GM18517 (cell line): ENCODE measurements around the gene FAM168A.
"Not testable (repeated sequence)": the region's sequence is repeated elsewhere in the genome, so short reads cannot be mapped to it uniquely, and the experiment has no call there.

Source experiments
- ATAC-seq: cut with Tn5 transposase; IDR thresholded peaks from one replicate; pipeline ENCODE4 v1.9.1; 2021; ENCODE audit warnings: mild to moderate bottlenecking, moderate library complexity; ENCODE audit not compliant: unreplicated experiment

FAM168A gene

GRCh38 chr11:73475549-73476095, 122.3 kb downstream of the FAM168A start:
- no peak for ATAC-seq

DNA sequence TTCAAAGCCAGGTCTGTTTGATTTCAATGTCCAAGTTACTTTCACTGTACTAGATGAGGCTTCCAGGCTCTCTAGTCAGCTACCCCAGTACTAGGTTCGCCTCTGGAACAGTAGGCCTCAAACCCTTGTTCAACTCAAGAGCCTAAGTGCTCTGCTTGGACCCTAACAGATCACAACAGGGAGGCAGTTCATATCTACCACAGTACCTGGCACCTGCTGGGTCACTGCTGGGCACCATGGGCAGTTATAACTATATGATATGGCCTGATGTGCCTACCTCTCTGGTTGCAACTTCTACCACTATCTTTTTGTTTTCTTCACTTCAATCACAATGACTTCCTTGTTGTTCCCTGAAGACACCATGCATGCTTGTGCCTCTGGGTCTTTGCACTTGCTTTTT, 124.7 kb downstream of the FAM168A start:
- no peak for ATAC-seq

- not testable (repeated sequence) for ATAC-seq
Measured at GRCh38 chr11:73470036-73470612, 127.8 kb downstream of the FAM168A start.

- no peak for ATAC-seq
Measured at GRCh38 chr11:73469401-73469800, 128.5 kb downstream of the FAM168A start.

DNA sequence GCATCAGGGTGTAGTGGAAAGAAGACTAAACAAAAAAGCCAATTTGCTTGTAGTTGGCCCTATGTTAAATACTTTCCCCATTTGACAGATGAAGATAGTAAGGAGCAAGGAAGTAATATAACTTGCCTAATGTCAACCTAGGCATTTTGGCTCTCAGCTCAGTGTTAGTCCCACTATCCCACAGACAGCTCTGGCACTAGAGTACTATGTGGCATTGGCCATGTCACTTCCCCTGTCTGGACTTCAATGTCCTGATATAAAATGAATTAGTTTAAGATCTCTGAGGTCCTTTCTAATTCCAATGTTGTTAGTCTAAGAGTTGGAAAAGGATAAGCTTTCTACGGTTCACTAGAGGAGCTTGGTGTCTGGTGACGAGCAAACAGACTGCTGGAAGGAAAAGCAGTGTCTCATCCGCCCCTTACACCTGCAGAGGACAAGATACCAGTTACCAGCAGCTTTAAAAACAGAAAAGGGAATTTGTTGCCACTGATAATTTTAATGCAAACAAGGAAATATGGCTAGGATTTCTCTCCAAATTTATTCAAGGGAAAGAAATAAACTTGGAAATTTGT, 129.2 kb downstream of the FAM168A start:
- ATAC-seq: no peak

DNA sequence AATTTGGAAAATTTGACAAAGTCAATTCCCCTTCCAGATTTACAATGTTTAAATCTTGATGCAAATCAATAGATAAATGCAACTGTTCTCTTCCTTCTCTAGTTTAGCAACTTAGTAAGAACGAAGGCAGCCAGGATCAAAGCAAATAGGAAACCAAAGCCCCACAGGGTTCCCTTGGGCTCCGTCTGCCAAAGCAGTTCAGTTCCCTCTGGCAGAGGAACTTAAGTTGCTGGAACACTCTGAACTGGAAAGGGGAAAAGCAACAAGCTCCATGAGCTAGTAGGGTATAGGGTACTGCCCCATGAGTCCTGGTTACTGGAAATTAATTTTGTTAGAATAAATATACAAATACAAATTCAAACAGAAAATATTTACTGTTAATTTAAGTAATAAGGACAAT, 130.4 kb downstream of the FAM168A start:
- ATAC-seq: no peak

DNA sequence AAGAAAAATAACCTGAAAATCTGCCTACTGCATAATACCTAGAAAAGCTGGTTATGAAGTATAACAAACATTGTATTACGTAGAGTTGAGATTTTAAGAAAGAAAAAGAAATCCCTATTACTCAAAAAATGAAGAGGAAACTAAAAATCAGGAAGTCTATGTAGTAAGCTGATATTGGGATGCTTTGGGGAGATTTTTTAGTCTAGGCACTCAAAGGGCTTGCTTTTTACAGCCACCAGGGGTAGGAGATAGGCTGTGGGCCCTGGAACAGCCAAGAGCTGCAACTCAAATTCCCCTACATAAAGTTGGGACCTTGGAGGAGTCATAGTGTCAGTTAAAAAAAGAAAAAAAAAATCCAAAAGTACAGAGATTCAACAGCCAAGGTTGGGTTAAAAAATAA, 131.3 kb downstream of the FAM168A start:
- ATAC-seq: no peak

DNA sequence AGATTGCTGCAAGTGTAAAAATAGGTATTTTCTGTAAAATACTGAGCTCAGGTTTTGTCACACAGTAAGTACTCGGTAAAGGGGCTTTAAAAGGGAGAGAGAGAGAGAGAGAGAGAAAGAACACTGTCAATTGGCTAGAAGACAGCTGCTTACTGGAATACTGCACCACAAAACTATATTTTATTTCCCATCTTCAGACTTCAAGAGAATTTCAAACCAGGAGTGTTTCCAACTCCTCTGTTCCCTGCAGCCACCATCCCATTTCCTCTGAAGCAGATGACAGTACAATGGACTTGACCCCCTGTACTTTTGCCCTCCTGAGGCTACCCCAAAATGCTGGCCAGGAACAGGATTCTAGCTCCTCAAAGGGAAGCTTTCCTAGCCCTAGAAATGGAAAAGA, 132.0 kb downstream of the FAM168A start:
- no peak for ATAC-seq

- no peak for ATAC-seq
Measured at GRCh38 chr11:73465023-73465675, 132.8 kb downstream of the FAM168A start.

DNA sequence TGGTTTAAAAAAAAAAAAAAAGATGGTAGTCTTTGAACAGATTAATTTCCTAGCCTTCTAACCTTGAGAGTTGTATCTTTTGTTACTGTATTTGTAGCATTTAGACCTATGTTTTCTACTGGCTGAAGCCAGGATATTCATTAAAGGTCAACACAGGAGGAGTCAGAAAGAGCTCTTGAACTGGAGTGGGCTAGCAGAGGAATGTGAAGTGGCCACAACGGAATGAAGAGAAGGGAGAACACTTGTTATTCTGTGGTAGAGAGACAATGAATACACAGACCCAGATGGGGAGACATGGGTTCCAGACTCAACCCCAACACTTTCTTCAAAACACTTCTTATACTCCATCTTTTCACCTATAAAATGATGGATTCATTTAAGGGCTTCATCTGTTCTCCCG, 133.6 kb downstream of the FAM168A start:
- ATAC-seq: no peak

GRCh38 chr11:73463359-73463758, 134.6 kb downstream of the FAM168A start:
- ATAC-seq: no peak

DNA sequence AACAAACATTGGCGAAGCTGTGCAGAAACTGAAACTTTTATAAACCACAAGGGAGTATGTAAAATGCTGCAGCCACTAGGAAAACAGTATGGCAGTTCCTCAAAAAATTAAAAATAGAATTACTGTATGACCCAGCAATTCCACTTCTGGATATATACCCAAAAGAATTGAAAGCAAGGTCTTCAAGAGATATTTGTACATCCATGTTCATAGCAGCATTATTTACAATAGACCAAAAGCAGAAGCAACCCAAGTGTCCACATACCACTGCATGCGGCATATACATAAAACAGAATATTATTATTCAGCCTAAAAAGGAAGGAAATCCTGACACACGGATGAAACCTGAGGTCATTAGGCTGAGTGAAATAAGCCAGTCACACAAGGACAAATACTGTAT, 135.9 kb downstream of the FAM168A start:
- ATAC-seq: no peak

GRCh38 chr11:73461335-73461840, 136.5 kb downstream of the FAM168A start:
- ATAC-seq: no peak

DNA sequence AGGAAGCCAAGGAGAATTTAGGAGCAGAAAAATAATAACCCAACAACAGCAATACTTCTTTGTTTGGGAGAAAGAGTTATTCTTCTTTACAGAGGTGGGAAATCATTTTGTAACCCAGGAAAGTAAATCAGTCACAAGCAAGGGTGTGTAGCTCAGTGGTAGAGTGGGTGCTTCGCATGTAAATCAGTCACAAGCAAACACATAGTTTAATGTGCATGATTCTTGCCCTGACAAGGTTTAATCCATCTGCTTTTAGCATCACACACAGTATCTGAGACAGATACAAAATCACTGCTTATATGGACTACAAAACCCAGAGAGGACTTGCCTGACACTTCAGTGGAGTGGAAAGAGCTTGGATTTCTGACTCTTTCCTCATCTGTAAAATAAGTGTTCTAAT, 139.7 kb downstream of the FAM168A start:
- ATAC-seq: no peak

DNA sequence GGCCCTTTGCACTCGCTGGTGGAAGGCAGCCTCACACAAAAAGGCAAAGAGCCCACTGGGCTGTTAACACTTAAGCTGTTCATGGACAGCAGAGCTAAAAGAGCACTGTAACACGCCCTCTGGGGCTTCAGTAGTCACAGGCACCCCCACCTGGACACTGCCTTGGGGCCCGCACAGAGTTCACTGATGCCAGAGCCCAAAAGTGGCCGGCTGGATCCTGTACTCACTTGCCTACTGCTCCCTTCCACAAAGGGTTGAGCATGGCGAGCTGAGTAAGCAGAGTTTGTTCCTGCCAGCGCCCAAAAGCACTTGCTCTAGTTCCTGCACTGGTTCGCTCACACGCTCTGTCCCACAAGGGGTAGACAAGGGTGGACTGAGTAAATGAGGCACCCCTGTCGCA, 142.9 kb downstream of the FAM168A start:
- no peak for ATAC-seq

DNA sequence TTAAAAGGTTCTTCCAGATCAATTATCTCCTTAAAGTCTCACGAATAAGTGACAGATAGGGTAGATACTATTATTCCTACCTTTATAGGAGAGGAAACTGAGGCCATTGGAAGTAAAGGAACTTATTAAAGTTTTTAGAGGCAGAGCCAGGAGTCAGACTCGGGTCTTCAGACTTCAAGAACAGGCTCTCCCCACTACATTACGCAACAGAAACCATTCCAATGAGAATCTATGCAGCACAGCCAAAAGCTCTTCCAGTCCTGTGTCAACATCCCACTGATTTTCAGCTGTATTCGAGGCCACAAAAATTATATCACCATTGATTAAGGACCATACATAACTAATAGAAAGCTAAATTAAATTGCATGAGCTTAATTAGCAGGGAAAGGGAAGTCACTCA, 144.3 kb downstream of the FAM168A start:
- no peak for ATAC-seq

- ATAC-seq: no peak
Measured at GRCh38 chr11:73452726-73453125, 145.2 kb downstream of the FAM168A start.

DNA sequence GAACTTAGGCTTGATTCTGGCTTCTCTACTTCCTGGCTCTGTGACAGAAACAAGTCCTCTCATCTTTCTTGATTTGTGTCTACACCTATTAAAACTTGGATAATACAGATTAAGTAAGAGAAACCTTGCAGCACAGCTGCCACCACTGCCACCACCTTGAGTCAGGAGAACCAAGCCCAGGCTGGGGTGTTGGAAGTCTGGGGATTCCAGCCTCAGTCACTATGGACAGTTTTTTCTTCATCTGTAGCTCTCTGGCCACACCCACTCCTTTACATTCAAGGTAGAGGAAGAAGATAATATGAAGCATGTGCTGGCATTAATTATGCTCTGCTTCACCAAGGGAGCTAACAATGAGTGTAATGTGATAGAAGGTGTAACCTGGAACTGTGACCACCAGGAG, 146.0 kb downstream of the FAM168A start:
- ATAC-seq: no peak

- ATAC-seq: no peak
Measured at GRCh38 chr11:73446766-73447165, 151.1 kb downstream of the FAM168A start.

GRCh38 chr11:73445980-73446379, 151.9 kb downstream of the FAM168A start:
- ATAC-seq: no peak

DNA sequence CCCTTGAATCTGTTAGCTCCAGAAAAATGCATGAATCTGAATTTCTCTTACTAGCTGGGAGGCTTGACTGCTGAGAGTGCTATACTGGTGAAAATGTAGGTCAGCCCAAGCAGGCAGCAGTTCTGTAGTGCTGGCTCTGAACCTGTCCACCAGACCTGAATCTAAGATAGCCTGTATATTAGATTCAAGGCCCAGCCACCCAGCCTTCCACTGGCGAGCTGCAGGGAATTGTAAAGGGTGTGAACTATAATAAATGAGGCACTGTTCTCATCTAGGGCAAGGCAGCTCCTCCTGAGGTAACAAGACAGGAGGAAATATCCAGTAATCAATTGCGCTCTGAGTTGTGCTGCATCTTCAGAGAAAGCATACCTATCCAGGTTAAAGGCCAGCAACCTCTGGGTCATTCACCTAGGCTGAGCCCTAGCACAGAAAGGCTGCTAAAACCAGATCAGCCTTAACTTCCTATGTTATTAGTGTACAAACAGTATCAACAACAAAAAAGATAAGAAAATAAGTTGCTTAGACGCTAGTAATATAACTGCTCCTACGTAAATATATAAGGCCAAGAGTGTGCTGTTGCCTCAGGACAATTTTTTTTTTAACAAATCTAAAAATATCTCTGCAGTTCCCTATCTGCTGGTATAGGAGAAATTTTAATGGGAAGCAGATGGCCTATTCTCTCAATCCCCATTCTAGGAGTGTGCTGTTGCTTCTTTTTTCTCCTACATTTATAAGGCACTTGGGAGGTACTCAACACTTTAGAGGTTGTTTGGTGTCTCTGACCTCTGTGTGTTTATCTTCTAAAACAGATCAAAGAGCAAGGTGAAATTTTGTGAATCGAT, 158.7 kb downstream of the FAM168A start:
- no peak for ATAC-seq
